Fibroblast of pulmonary artery (primary cell): ENCODE results near the gene PPEF2.
A peak's percentile ranks its signal among the peaks of the same experiment; 100 is the strongest.

Source experiments
- DNase-seq: peaks from one replicate; pipeline ENCODE4 v3.0.0-alpha.2; 2010; ENCODE audit warnings: low read depth
- H3K4me3 ChIP-seq: replicated peaks from 2 replicates; pipeline ENCODE4 v1.5.1; 2011; ENCODE audit warnings: low read depth, mild to moderate bottlenecking, control low read depth, low read length, moderate library complexity
- TF ChIP-seq, protein P1 (sequence below): IDR thresholded peaks from 2 replicates; pipeline ENCODE4 v1.5.1; 2011; ENCODE audit warnings: mild to moderate bottlenecking, control low read depth, low read length, inconsistent platforms; ENCODE audit errors: missing control alignments

Gene PPEF2

DNA sequence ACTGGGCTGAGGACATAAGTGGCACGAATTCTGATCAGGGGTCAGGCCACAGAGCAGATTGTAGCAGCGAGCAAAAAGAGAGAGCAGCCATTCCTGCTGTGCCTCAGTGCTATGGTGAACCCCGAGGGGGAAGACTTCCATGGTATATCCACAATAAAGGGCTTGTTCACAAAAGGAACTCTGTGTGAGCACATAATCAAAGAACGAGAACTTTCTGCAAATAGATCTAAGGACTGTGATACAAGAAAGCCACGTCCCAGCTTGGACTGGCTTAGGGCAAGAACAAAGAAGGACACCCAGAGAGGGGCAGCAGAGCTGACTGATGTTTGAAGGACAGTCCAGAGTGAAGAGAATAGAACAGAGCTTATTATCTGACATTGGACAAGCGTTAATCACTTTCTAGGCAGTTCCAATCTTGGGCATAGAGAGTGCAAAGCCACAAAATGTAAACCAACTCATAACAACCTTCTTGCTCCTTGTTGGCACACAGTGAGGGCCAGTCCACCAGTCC is 24.0 kb downstream of the PPEF2 start:
- H3K4me3 ChIP-seq: no peak overlapping the region
- no peak for DNase-seq
- TF ChIP-seq, protein P1, sequence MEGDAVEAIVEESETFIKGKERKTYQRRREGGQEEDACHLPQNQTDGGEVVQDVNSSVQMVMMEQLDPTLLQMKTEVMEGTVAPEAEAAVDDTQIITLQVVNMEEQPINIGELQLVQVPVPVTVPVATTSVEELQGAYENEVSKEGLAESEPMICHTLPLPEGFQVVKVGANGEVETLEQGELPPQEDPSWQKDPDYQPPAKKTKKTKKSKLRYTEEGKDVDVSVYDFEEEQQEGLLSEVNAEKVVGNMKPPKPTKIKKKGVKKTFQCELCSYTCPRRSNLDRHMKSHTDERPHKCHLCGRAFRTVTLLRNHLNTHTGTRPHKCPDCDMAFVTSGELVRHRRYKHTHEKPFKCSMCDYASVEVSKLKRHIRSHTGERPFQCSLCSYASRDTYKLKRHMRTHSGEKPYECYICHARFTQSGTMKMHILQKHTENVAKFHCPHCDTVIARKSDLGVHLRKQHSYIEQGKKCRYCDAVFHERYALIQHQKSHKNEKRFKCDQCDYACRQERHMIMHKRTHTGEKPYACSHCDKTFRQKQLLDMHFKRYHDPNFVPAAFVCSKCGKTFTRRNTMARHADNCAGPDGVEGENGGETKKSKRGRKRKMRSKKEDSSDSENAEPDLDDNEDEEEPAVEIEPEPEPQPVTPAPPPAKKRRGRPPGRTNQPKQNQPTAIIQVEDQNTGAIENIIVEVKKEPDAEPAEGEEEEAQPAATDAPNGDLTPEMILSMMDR: no peak

DNA sequence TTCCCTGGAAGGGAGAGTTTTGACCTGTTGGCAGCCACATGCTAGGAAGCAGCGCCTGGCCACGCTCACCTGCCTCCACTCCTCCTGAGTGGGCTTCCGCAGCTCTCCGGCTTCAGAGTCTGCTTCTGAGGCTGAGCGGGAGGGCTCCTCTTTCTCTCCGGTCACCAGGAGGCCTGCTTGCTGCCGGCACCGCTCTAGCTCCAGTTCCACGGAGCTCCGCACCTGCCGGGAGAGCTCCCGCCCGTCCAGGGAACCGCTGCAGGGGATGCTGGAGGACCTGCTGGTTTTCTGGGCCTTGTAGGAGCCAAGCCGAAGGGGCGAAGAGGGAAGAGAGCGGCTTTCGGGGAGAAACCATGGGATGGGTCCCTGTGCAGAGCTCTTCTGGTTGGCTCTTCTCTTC is 26.0 kb downstream of the PPEF2 start:
- TF ChIP-seq, protein P1: no peak
- DNase-seq: no peak
- H3K4me3 ChIP-seq: no peak overlapping the region

DNA sequence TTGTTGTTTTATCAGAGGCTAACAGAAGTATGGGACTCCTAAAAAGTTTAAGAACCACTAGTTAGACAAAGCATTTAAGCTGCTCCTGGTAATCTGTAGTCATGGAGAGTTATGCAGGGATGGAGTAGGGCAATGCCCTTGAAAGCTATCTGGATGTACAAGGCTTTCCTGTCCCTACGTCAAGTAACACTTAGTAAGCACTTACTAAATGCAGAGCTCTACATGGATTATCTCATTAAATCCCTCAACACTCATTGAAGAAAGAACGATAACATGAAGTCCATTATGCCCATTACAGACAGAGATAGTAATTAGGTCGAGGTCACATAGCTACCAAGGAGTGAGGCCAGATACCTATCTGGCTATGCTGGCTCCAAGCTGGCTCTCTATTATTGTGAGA is 33.2 kb downstream of the PPEF2 start:
- TF ChIP-seq, protein P1: no peak
- DNase-seq: no peak
- H3K4me3 ChIP-seq: no peak overlapping the region

DNA sequence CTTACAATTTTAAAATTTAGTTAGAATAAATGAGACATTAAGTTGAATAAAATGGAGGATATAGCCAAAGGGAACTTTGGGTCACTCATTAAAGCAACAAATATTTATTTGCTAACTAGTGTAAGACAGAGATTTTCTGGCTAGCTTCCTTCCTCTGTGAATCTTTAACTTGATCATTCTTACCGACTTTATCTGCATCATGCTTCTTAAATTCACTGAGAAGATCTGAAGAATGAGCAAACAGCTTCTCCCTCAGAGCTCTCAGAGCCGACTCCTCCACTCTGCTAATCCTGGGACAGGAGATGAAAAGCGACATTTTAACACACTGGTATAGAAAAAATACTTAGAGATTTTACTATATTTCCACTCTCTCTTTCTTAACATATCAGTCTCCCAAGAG is 35.1 kb downstream of the PPEF2 start:
- DNase-seq: no peak

DNA sequence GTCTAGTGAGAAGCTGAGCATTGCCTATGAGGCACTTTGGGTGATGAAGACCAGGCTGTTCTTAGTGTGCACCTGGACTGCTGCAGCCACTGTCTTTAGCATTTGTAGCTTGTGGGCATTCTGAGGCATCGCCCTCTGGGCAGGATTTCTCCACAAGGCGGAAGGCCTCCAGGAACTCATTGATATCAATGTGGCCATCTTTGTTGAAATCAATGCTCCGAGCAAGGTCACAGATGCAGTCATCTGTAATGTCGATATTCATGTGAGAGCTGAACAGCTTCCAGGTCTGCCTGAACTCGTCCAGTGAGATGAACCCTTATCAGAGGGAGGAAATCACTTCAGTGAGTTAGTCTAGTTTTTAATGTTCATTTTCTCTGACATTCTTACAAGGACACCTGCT is 41.6 kb downstream of the PPEF2 start:
- no peak overlapping the region for H3K4me3 ChIP-seq
- DNase-seq: no peak
- TF ChIP-seq, protein P1: no peak

More for the DNA sequence above, 35.1 kb downstream of the PPEF2 start:
- TF ChIP-seq, protein P1: no peak
- H3K4me3 ChIP-seq: no peak overlapping the region

DNA sequence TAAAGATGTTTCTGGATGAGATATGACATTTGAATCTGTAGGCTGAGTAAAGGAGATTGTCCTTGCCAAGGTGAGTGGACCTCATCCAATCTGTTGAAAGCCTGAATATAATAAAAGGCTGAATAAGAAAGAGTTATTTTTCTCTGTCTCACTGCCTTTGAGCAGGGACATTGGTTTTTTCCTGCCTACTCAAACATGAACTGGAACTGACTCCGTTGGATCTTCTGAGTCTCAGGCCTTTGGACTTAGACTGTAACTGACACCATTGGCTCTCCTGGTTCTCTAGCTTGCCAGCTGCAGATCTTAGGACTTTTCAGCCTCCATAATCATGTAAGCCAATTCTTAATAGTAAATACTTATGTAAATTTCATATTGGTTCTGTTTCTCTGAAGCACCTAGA is 43.5 kb downstream of the PPEF2 start:
- TF ChIP-seq, protein P1: no peak
- DNase-seq: no peak
- H3K4me3 ChIP-seq: no peak overlapping the region

DNA sequence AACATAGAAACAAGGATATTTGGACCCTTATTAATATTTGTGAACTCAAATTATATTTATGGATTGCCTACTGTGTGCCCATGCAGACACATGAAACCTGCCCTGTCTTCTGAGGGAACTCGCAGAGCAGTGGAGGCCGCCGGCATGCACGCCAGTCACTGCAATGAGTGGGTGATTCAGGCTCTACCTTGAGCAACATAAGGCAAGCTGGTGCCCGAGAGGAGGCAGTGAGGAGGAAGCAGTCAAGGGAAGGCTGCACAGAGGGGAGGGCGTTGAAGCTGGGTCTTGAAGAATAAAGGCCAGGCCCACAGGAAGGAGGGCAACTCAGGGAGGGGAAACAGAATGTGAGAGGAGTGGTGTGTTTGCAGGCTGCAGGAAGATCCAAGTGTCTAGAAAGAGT is 52.8 kb downstream of the PPEF2 start:
- TF ChIP-seq, protein P1: no peak
- peak; percentile 30 for DNase-seq

More for the DNA sequence above, 52.8 kb downstream of the PPEF2 start:
- H3K4me3 ChIP-seq: no peak overlapping the region
